Measurements from ENCODE around the gene TANK.

DNA sequence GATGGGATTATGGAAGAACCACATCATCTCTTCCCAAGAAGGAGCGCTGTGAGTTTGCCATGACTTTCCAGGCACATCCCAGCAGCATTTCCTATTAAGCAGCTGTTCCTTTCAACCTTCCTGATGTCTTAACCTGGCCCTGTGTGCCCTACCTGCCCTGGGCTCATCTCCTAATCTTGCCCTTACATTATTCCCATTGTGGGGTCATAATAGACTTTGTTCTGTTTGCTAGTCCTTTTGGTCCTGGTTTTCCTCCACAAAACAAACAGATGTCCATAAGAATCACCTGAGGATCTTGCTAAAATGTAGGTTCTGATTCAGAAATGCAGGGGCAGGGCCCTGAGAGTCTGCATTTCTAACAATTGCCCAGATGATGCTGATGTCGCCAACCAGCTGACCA lies 38.6 kb upstream of the TANK start:
- TF ChIP-seq EZH2 (IDR thresholded peaks at IDR 0.05), result no peak
- no peak for TF ChIP-seq POLR2A (IDR thresholded peaks at IDR 0.05; ENCODE audit: borderline replicate concordance, extremely low read depth, insufficient read depth, insufficient read length)
- TF ChIP-seq YY1 (IDR thresholded peaks at IDR 0.05; ENCODE audit: extremely low read depth, insufficient replicate concordance, low read depth, low read length), result no peak
- no peak for TF ChIP-seq POLR2AphosphoS5 (IDR thresholded peaks at IDR 0.05; ENCODE audit: low read depth, low read length)
- no peak for TF ChIP-seq SP1 (IDR thresholded peaks at IDR 0.05; ENCODE audit: low read depth)
- TF ChIP-seq, protein P1, sequence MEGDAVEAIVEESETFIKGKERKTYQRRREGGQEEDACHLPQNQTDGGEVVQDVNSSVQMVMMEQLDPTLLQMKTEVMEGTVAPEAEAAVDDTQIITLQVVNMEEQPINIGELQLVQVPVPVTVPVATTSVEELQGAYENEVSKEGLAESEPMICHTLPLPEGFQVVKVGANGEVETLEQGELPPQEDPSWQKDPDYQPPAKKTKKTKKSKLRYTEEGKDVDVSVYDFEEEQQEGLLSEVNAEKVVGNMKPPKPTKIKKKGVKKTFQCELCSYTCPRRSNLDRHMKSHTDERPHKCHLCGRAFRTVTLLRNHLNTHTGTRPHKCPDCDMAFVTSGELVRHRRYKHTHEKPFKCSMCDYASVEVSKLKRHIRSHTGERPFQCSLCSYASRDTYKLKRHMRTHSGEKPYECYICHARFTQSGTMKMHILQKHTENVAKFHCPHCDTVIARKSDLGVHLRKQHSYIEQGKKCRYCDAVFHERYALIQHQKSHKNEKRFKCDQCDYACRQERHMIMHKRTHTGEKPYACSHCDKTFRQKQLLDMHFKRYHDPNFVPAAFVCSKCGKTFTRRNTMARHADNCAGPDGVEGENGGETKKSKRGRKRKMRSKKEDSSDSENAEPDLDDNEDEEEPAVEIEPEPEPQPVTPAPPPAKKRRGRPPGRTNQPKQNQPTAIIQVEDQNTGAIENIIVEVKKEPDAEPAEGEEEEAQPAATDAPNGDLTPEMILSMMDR (IDR thresholded peaks at IDR 0.05 in 2 of 3, conservative IDR thresholded peaks at IDR 0.05 in 1 of 3; ENCODE audit: borderline replicate concordance in 1 of 3, insufficient read depth in 1 of 3, low read depth in 2 of 3, low read length in 2 of 3), result no peak
- TF ChIP-seq, protein P2, sequence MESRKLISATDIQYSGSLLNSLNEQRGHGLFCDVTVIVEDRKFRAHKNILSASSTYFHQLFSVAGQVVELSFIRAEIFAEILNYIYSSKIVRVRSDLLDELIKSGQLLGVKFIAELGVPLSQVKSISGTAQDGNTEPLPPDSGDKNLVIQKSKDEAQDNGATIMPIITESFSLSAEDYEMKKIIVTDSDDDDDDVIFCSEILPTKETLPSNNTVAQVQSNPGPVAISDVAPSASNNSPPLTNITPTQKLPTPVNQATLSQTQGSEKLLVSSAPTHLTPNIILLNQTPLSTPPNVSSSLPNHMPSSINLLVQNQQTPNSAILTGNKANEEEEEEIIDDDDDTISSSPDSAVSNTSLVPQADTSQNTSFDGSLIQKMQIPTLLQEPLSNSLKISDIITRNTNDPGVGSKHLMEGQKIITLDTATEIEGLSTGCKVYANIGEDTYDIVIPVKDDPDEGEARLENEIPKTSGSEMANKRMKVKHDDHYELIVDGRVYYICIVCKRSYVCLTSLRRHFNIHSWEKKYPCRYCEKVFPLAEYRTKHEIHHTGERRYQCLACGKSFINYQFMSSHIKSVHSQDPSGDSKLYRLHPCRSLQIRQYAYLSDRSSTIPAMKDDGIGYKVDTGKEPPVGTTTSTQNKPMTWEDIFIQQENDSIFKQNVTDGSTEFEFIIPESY (IDR thresholded peaks at IDR 0.05; ENCODE audit: extremely low read depth, insufficient replicate concordance, low read length), result no peak
- TF ChIP-seq SIN3A (IDR thresholded peaks at IDR 0.05; ENCODE audit: low read depth), result no peak
- no peak for TF ChIP-seq ZNF274 (IDR thresholded peaks at IDR 0.05; ENCODE audit: low read depth, low read length)
- no peak for TF ChIP-seq RAD21 (IDR thresholded peaks at IDR 0.05; ENCODE audit: low read depth)
- TF ChIP-seq JUND (IDR thresholded peaks at IDR 0.05), result no peak
- TF ChIP-seq, protein P3, sequence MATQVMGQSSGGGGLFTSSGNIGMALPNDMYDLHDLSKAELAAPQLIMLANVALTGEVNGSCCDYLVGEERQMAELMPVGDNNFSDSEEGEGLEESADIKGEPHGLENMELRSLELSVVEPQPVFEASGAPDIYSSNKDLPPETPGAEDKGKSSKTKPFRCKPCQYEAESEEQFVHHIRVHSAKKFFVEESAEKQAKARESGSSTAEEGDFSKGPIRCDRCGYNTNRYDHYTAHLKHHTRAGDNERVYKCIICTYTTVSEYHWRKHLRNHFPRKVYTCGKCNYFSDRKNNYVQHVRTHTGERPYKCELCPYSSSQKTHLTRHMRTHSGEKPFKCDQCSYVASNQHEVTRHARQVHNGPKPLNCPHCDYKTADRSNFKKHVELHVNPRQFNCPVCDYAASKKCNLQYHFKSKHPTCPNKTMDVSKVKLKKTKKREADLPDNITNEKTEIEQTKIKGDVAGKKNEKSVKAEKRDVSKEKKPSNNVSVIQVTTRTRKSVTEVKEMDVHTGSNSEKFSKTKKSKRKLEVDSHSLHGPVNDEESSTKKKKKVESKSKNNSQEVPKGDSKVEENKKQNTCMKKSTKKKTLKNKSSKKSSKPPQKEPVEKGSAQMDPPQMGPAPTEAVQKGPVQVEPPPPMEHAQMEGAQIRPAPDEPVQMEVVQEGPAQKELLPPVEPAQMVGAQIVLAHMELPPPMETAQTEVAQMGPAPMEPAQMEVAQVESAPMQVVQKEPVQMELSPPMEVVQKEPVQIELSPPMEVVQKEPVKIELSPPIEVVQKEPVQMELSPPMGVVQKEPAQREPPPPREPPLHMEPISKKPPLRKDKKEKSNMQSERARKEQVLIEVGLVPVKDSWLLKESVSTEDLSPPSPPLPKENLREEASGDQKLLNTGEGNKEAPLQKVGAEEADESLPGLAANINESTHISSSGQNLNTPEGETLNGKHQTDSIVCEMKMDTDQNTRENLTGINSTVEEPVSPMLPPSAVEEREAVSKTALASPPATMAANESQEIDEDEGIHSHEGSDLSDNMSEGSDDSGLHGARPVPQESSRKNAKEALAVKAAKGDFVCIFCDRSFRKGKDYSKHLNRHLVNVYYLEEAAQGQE (IDR thresholded peaks at IDR 0.05; ENCODE audit: low read depth), result no peak
- TF ChIP-seq EGR1 (IDR thresholded peaks at IDR 0.05; ENCODE audit: low read depth), result no peak

All from HCT116 (cell line).